CD4-positive, alpha-beta T cell treated with Interleukin-17A for 1 hour (primary cell): ENCODE data around the gene MT1F.
A peak's percentile ranks its signal among the peaks of the same experiment; 100 is the strongest.

Source experiments
- DNase-seq: peaks from one replicate; pipeline ENCODE4 v3.0.0-alpha.2; 2020

The MT1F gene

GRCh38 chr16:56625943-56626654, 31.7 kb upstream of the MT1F start:
- no peak for DNase-seq

- DNase-seq, result no peak
Observed at GRCh38 chr16:56626685-56627084, 31.1 kb upstream of the MT1F start.

- no peak for DNase-seq
Observed at GRCh38 chr16:56628486-56629350, 29.0 kb upstream of the MT1F start.

GRCh38 chr16:56629531-56629930, 28.2 kb upstream of the MT1F start:
- no peak for DNase-seq

GRCh38 chr16:56630134-56630533, 27.6 kb upstream of the MT1F start:
- no peak for DNase-seq

GRCh38 chr16:56631197-56631596, 26.6 kb upstream of the MT1F start:
- DNase-seq, result no peak

GRCh38 chr16:56631832-56632155, 26.0 kb upstream of the MT1F start:
- no peak for DNase-seq

GRCh38 chr16:56632156-56632847, 25.5 kb upstream of the MT1F start, which contains the start of gene MT1M:
Gene MT1M, plus strand, starts transcription at chr16:56632659. Its CDS starts 73 bp downstream, at chr16:56632732.
- DNase-seq, result no peak

- DNase-seq, result no peak
Observed at GRCh38 chr16:56632848-56633365, 24.9 kb upstream of the MT1F start.

GRCh38 chr16:56633535-56633934, 24.2 kb upstream of the MT1F start:
- no peak for DNase-seq

- DNase-seq, result no peak
Observed at GRCh38 chr16:56634715-56635440, 22.9 kb upstream of the MT1F start.

GRCh38 chr16:56635441-56635967, 22.3 kb upstream of the MT1F start:
- DNase-seq, result no peak

- no peak for DNase-seq
Observed at GRCh38 chr16:56636616-56637413, 20.9 kb upstream of the MT1F start.

- DNase-seq, result no peak
Observed at GRCh38 chr16:56637814-56638750, 19.7 kb upstream of the MT1F start, which contains the start of gene MT1A. Gene MT1A, plus strand, starts transcription at chr16:56638666. Its CDS starts 73 bp downstream, at chr16:56638739.

GRCh38 chr16:56639045-56639444, 18.7 kb upstream of the MT1F start:
- no peak for DNase-seq

GRCh38 chr16:56640076-56640475, 17.7 kb upstream of the MT1F start:
- no peak for DNase-seq

GRCh38 chr16:56641166-56641565, 16.6 kb upstream of the MT1F start:
- no peak for DNase-seq

GRCh38 chr16:56643080-56643778, 14.5 kb upstream of the MT1F start:
- DNase-seq, result peak; percentile 81

GRCh38 chr16:56643833-56644232, 13.9 kb upstream of the MT1F start:
- no peak for DNase-seq

- no peak for DNase-seq
Observed at GRCh38 chr16:56645311-56645710, 12.4 kb upstream of the MT1F start.
